GM19099 (cell line): Measurements from ENCODE around the gene FES.

Experiments
- POLR2A ChIP-seq: IDR thresholded peaks from 3 replicates; pipeline ENCODE4 v1.6.1; 2011; ENCODE audit warnings: low read depth; ENCODE audit not compliant: insufficient read length; ENCODE audit errors: extremely low read depth

FES gene

GRCh38 chr15:90893175-90894090 lies 9.1 kb downstream of the FES start:
- no peak for TF ChIP-seq POLR2A

- TF ChIP-seq POLR2A = no peak
These were observed 11.3 kb downstream of the FES start for GRCh38 chr15:90895571-90896117.

GRCh38 chr15:90901175-90902039 lies 17.1 kb downstream of the FES start:
- TF ChIP-seq POLR2A = no peak

GRCh38 chr15:90902040-90902839 lies 17.9 kb downstream of the FES start:
- TF ChIP-seq POLR2A = peak; percentile 79

- TF ChIP-seq POLR2A = peak; percentile 65
These were observed 18.8 kb downstream of the FES start, which contains the start of gene MAN2A2 for GRCh38 chr15:90902840-90903732. Gene MAN2A2 (plus strand): TSS chr15:90903302. CDS start chr15:90904208, 906 bp downstream.

- no peak for TF ChIP-seq POLR2A
These were observed 19.6 kb downstream of the FES start for GRCh38 chr15:90903733-90904536.

GRCh38 chr15:90904746-90905145 lies 20.4 kb downstream of the FES start:
- TF ChIP-seq POLR2A = no peak

GRCh38 chr15:90905306-90906180 lies 21.2 kb downstream of the FES start:
- TF ChIP-seq POLR2A = no peak

- TF ChIP-seq POLR2A = no peak
These were observed 22.0 kb downstream of the FES start for GRCh38 chr15:90906181-90906849.

- TF ChIP-seq POLR2A = no peak
These were observed 22.9 kb downstream of the FES start for GRCh38 chr15:90907051-90907660.
